Spinal cord (tissue), 10 donors: ENCODE results near the gene RAPGEF3. TPM values are rescaled to one million over a fixed set of nuclear protein-coding genes. Genes with fewer than 3 reads are reported as not detected.

Experiments used
- DNase-seq, 6 donors: peaks; one replicate each; pipeline versions ENCODE4 v3.0.0 to v3.0.0-alpha.2; 2013 to 2015; ENCODE audit warnings: low spot score in 6 of 6, low read depth in 4 of 6
- H3K27ac ChIP-seq: one replicate; pipeline ENCODE4 v1.5.1; 2013; ENCODE audit warnings: low read depth, low read length, control low read depth
- H3K27me3 ChIP-seq: one replicate; pipeline ENCODE4 v1.6.1; 2013; ENCODE audit warnings: low read length; ENCODE audit not compliant: control insufficient read depth, insufficient read depth
- H3K36me3 ChIP-seq: one replicate; pipeline ENCODE4 v1.6.1; 2013; ENCODE audit warnings: low read length; ENCODE audit not compliant: control insufficient read depth, insufficient read depth
- H3K4me1 ChIP-seq: one replicate; pipeline ENCODE4 v1.6.1; 2013; ENCODE audit warnings: low read length; ENCODE audit not compliant: control insufficient read depth, insufficient read depth
- H3K4me3 ChIP-seq: one replicate; pipeline ENCODE4 v1.5.1; 2013; ENCODE audit warnings: low read depth, low read length, control low read depth
- H3K9me3 ChIP-seq: one replicate; pipeline ENCODE4 v1.6.1; 2013; ENCODE audit warnings: low read length; ENCODE audit not compliant: control insufficient read depth, insufficient read depth
- WGBS: methylation state at CpG from one replicate; pipeline ENCODE4 v1.1.5; 2013; ENCODE audit warnings: missing lambda C conversion rate; ENCODE audit not compliant: insufficient coverage; 5-methylcytosine and 5-hydroxymethylcytosine counted together
- polyA plus RNA-seq, 2 donors: library from polyadenylated mRNA; unstranded; fragments of 120-200 nt; gene quantifications; one replicate each; pipeline ENCODE4 v1.2.1, GENCODE V29; 2013; ENCODE audit not compliant: insufficient read length in 2 of 2
- total RNA-seq, 2 donors: library from RNA; depleted of rRNA in 1 of 2; stranded (reverse); fragments of 120-200 nt in 1 of 2; fragments of >200 nt in 1 of 2; gene quantifications; one replicate each; pipeline versions ENCODE4 v1.2.3 to v1.2.4, GENCODE V29; 2013 to 2014
- donor health status: healthy.

RAPGEF3 gene
- total and polyA plus RNA-seq, 4 donors = 15.0 to 39.1 (median 21.2) TPM

DNA sequence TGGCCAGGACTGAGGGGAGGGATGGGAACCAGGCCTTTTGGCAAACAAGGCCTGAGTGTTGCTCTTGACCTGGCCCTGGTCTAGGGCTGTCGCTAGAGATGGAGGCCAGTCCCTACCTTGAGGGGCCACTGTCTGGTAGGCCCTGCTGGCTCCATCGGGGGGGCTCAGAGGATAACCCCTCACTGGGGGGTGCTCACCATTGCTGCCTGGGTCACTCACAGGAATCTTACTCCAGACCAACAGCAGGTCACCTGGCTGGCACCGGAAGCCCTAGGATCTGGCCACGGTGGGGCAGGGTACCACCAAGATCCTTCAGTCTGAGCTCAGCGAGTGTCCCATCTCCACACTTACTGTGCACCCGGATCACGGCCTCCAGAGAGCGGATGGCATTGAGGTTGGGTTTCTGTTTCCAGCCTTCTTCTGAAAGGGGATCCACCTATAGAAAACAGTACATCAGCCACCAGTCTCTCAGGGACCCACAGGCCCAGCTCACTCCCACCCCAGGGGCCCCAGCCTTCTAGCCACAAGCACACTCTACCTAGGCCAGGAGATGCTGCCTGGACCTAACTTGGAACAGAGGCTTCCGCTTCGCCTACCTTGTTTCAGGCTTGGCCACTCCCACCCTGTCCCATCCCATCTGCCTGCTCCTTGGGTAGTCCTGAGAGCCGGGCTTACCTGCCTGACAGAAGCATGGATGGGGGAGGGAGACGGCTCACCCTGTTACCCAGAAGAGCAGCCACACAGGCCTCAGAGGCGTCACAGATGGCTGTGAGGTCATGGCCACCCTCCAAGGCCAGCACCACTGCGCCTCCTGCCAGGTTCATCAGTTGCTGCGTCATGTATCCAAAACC, 26.6 kb upstream of the RAPGEF3 start:
- no peak for DNase-seq
- Histone ChIP-seq H3K27ac (no peak overlapping the region), H3K4me3 (no peak overlapping the region), H3K27me3 (no peaks in the 10 kb centered on the region), H3K4me1 (peaks cover 5% of the 10 kb centered on the region), H3K9me3 (no peaks in the 10 kb centered on the region), H3K36me3 (peaks cover 95% of the 10 kb centered on the region)
- WGBS = 85% methylated on average over 11 of the region's 15 CpGs

DNA sequence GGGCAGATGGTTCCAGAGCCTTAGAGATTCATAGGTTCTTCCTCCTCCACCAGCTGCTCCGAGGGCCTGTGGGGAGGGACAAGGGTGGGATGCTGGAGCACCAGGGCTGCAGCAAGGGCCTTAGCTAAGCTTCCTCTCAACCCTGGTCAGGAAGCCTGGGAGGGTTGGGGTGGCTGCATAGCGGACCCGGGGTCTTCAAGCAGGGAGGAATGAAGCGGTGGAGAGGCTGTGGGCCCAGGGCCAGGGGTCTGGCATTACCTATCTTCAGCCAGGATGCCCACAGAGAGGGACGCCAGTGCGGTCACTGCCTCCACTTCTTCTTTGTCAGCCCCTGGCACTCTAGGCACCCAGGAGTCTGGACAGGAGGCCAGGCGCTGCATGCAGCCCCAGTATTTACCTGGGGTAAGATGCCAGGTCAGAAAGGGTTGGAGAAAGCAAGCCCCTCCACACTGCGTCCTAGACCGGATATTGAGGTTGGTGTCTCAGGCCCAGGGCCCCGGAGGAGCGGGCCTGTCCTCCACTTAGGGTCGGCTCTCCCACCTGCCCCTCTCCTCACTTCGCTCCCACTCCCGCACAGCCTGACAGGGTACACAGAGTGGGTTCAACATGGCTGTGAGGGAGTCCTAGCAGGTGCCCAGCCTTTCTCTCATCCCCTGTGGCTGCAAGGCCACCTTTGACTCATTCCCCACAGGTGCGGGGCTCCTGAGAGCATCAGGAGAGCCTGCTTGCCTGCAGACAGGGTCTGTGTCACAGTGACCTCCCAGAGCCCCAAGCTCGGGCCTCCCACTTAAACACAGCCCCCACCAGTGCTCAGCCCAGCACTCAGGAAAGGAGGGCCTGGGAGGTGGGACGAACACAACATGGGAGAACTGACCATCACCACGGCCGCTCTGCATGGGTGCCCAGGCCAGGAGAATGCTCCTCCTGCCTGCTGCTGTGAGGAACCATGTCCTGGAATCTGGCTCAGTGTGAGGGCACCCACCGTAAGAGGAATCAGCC, 25.4 kb upstream of the RAPGEF3 start:
- no peaks in the 10 kb centered on the region for H3K9me3 ChIP-seq
- H3K4me3 ChIP-seq = no peak overlapping the region
- peaks cover 8% of the 10 kb centered on the region for H3K4me1 ChIP-seq
- no peak overlapping the region for H3K27ac ChIP-seq
- no peaks in the 10 kb centered on the region for H3K27me3 ChIP-seq
- DNase-seq = no peak
- peaks cover 91% of the 10 kb centered on the region for H3K36me3 ChIP-seq
- 93% methylated on average over 18 of the region's 20 CpGs for WGBS

DNA sequence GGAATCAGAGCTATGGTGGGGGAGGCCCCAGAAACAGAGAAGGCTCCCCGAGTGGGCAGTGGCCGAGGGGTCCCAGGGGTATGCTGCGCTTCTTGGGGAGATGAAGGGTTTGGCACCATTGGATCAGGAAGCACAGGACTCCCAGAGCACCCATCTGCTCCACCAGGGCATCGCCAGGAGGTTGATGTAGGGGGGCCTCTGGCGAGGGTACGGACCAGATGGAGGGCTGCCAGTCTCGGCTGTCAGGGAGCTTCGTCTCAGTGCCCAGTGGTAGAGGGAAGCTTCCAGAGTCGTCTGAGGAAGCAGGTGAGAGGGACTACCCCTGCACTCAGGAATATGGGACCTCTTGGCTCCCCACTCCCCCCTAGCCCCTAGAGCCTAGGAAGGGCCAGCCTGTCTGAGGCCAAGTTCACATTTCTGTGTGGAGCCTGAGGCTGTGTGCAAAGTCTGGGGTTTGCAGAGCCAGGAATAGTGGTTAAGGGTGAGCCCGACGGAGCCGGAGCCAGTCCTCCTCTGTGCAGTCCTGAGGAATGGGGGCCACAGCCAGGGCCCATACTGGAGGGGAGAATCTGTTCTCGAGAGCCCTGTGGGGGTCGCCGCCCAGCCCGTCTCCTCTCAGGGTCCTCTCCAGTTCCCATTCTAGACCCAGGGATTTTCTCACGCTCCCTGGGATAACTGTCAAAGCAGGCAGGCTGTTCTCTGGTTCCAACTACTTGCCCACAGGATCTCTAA, 24.5 kb upstream of the RAPGEF3 start:
- H3K4me3 ChIP-seq = no peak overlapping the region
- peaks cover 84% of the 10 kb centered on the region for H3K36me3 ChIP-seq
- DNase-seq = peak in 1 of 6 donors; percentile 69
- H3K27me3 ChIP-seq = no peaks in the 10 kb centered on the region
- no peak overlapping the region for H3K27ac ChIP-seq
- H3K4me1 ChIP-seq = peaks cover 15% of the 10 kb centered on the region
- WGBS = 90% methylated on average over 13 of the region's 17 CpGs
- H3K9me3 ChIP-seq = no peaks in the 10 kb centered on the region

DNA sequence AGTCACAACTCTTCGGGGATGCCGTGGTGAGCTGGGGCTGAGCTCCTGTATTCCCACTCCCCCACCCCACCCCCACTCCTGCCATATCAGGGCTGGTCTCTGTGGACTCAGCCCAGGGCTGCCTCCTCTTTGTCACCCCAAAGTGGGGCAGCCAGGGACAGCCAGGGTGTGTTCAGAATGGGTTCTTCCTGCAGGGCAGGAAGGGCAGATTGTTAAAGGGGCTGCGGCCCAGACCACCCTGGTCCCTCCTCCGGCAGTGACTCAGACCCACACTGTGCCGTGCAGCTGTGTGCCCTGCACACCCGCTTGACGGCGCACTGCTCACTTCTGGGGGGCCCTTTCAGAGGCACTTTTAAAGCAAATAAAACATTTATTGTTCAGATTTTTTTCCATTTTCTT, 23.7 kb upstream of the RAPGEF3 start:
- H3K27ac ChIP-seq = no peak overlapping the region
- no peaks in the 10 kb centered on the region for H3K9me3 ChIP-seq
- H3K36me3 ChIP-seq = peaks cover 81% of the 10 kb centered on the region
- H3K4me1 ChIP-seq = peaks cover 22% of the 10 kb centered on the region
- WGBS = 77% methylated on average over 6 of the region's 8 CpGs
- no peak overlapping the region for H3K4me3 ChIP-seq
- no peak for DNase-seq
- no peaks in the 10 kb centered on the region for H3K27me3 ChIP-seq

DNA sequence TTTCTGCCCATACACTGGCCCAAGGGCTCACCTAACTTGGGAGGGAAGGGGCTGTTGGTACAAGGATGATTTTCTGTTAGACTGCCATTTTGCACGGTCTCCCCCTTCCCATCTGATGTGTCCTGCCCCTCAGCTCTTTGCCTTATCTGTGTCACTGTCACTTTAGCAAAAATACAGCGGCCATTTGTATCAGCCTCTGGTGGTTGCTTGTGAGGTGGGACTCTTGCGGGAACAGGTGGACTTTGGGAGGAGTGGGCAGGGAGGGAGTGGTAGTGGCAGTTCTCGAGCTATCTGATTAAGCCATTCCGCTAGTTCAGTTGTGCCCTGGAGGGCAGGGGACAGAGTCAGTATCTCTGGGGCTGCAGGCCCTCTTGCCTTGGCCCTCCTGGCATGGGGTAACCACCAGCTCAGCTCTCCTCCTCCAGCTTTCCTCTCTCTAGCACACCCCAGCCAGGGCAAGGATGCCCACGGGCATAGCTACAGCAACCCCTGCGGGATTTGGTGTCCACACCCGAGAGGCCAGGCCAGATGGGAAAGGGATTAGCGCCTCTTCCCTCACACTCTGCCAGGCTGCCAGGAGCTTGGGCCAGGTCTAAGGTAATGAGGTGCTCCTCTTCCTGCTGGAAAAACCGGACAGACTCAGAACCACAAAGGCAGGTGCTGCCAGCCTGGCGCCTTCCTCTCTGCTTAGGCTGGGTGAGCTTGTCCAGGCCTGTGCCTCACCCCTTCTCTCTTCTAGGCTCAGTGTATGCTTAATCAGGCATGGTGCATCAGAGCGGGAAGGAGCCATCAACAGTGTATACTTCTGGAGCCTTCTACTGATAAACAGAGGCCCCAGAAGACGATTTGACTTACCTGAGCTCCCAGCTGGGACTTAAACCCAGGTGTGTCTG, 23.0 kb upstream of the RAPGEF3 start:
- no peak for DNase-seq
- Histone ChIP-seq H3K27me3 (no peaks in the 10 kb centered on the region), H3K4me3 (no peak overlapping the region), H3K27ac (no peak overlapping the region), H3K36me3 (peaks cover 74% of the 10 kb centered on the region), H3K4me1 (peaks cover 29% of the 10 kb centered on the region), H3K9me3 (no peaks in the 10 kb centered on the region)
- 84% methylated on average over 8 of the region's 13 CpGs for WGBS

DNA sequence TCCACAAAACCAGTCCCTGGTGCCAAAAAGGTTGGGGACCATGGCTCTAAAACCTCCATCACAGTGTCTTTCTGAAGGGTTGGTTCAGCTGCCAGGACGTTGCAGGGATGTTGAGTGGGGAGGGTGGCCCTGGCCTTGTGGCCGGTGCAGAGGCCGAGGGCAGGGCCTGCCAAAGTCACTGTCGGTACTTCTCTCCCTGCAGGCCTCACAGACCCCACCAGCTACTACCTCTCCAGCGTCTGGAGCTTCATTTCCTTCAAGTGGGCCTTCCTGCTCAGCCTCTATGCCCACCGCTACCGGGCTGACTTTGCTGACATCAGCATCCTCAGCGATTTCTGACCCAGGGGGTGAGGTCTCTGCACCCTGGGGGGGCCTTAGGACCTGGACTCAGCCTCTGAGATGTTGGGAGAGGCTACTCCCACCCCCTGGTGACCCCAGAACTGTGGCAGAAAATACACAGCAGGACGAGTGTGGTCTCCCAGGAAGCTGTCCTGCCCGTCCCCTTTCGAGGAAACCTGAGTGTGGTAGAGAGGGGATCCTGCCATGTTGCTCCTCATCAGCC, 21.3 kb upstream of the RAPGEF3 start:
- DNase-seq = no peak
- WGBS = 45% methylated on average over 5 of the region's 11 CpGs
- Histone ChIP-seq H3K27me3 (no peaks in the 10 kb centered on the region), H3K9me3 (no peaks in the 10 kb centered on the region), H3K4me1 (peaks cover 46% of the 10 kb centered on the region), H3K4me3 (no peak overlapping the region), H3K36me3 (peaks cover 60% of the 10 kb centered on the region), H3K27ac (no peak overlapping the region)

DNA sequence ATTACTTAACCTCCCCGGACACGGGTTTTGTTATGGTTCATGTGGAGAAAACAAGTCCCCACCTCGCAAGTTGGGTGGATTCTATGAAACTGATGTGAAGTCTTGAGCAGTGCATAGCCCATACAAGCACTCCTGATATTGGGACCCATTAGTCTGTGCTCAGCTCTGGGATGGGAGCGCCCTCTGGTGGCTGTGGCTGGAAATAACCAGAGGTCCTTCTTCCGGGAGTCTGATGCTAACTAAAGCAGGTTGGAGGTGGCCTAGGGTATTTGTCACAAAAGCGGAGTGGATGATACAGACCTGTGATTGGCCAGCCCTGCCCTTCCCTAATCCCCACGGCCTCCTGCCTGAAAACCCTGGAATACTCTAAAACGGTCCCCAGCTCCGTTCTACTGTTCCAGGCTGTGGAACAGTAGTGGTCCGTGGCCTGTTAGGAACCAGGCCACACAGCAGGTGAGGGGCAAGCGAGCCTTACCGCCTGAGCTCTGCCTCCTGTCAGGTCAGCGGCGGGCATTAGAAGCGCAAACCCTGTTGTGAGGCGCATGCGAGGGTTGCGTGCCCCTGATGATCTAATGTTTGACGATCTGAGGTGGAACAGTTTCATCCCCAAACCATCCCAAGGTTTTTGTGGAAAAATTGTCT, 20.7 kb upstream of the RAPGEF3 start:
- no peaks in the 10 kb centered on the region for H3K27me3 ChIP-seq
- H3K4me1 ChIP-seq = peaks cover 52% of the 10 kb centered on the region
- DNase-seq = peak; percentile 70 to 97 (median 84)
- H3K36me3 ChIP-seq = peaks cover 58% of the 10 kb centered on the region
- WGBS = 16% methylated on average over 12 of the region's 19 CpGs
- H3K4me3 ChIP-seq = no peak overlapping the region
- H3K27ac ChIP-seq = no peak overlapping the region
- no peaks in the 10 kb centered on the region for H3K9me3 ChIP-seq

DNA sequence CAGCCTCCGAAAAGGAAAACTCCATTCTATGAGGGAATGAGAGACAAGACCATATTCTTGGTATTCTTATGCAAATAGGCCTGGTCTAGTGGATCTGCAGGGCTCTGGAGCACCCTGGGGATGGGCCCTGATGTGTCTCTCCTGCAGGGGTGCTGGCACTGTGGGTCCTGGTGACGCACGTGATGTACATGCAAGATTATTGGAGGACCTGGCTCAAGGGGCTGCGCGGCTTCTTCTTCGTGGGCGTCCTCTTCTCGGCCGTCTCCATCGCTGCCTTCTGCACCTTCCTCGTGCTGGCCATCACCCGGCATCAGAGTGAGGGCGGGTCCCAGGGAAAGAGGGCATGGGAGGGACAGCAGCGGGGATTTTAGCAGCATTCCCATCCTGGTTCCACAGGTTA, 20.2 kb upstream of the RAPGEF3 start:
- H3K36me3 ChIP-seq = peaks cover 52% of the 10 kb centered on the region
- H3K4me1 ChIP-seq = peaks cover 55% of the 10 kb centered on the region
- H3K27me3 ChIP-seq = no peaks in the 10 kb centered on the region
- WGBS = 35% methylated on average over 12 of the region's 14 CpGs
- DNase-seq = no peak
- no peak overlapping the region for H3K27ac ChIP-seq
- H3K9me3 ChIP-seq = no peaks in the 10 kb centered on the region
- H3K4me3 ChIP-seq = no peak overlapping the region
